Measurements from ENCODE around the gene ARPP21. TPM values are rescaled to one million over a fixed set of nuclear protein-coding genes. Genes with fewer than 3 reads are reported as not detected.

Gene ARPP21
- total RNA-seq, 4 donors from 2014 or later, result not detected

DNA sequence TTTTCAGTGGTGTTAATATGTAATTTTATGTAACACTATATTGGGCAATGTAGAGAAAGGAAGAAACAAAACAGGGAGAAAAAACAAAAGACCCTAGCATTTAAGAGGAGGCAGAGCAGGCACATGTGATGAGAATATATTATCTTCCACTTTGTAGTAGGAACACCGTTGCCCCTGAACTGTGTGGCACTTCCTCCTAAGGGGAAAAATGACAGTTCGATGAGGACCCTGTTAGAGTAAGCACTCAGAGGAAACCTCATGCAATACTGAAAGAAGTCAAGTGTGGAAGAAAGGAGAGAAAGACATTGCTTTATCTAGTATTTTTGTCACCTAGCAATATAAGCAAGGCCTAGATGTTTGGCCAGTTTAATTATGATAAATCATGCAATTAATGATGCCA is 32.2 kb downstream of the ARPP21 start:
- H3K27ac ChIP-seq, result no peak overlapping the region
- H3K36me3 ChIP-seq, result no peaks in the 10 kb centered on the region
- H3K4me3 ChIP-seq, result no peak overlapping the region
- TF ChIP-seq POLR2A (IDR thresholded peaks at IDR 0.05), result no peak
- TF ChIP-seq, protein P1, sequence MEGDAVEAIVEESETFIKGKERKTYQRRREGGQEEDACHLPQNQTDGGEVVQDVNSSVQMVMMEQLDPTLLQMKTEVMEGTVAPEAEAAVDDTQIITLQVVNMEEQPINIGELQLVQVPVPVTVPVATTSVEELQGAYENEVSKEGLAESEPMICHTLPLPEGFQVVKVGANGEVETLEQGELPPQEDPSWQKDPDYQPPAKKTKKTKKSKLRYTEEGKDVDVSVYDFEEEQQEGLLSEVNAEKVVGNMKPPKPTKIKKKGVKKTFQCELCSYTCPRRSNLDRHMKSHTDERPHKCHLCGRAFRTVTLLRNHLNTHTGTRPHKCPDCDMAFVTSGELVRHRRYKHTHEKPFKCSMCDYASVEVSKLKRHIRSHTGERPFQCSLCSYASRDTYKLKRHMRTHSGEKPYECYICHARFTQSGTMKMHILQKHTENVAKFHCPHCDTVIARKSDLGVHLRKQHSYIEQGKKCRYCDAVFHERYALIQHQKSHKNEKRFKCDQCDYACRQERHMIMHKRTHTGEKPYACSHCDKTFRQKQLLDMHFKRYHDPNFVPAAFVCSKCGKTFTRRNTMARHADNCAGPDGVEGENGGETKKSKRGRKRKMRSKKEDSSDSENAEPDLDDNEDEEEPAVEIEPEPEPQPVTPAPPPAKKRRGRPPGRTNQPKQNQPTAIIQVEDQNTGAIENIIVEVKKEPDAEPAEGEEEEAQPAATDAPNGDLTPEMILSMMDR (IDR thresholded peaks at IDR 0.05), result no peak
- no peaks in the 10 kb centered on the region for H3K9me3 ChIP-seq
- WGBS, 2 donors, result 61 to 70% methylated on average over 2 of the region's 2 CpGs
- no peaks in the 10 kb centered on the region for H3K27me3 ChIP-seq
- H3K4me1 ChIP-seq, result no peaks in the 10 kb centered on the region
- intact Hi-C loops (cut with DNase I), result no loop called here
- no peak for DNase-seq

GRCh38 chr3:35673017-35673416 is 33.7 kb downstream of the ARPP21 start:
- DNase-seq, result no peak
- WGBS, 2 donors, result 72 to 75% methylated on average over 3 of the region's 3 CpGs
- Histone ChIP-seq H3K9me3 (no peaks in the 10 kb centered on the region), H3K4me1 (no peaks in the 10 kb centered on the region), H3K36me3 (no peaks in the 10 kb centered on the region), H3K27me3 (no peaks in the 10 kb centered on the region), H3K27ac (no peak overlapping the region), H3K4me3 (no peak overlapping the region)
- intact Hi-C loops (cut with DNase I), result no loop called here
- TF ChIP-seq, protein P1 (IDR thresholded peaks at IDR 0.05), result no peak
- no peak for TF ChIP-seq POLR2A (IDR thresholded peaks at IDR 0.05)

GRCh38 chr3:35674451-35675109 is 35.3 kb downstream of the ARPP21 start:
- no peak for DNase-seq
- whole genome bisulfite sequencing, 2 donors, result 68 to 77% methylated on average over 5 of the region's 5 CpGs
- Histone ChIP-seq H3K36me3 (no peaks in the 10 kb centered on the region), H3K27me3 (no peaks in the 10 kb centered on the region), H3K9me3 (no peaks in the 10 kb centered on the region), H3K27ac (no peak overlapping the region), H3K4me3 (no peak overlapping the region), H3K4me1 (no peaks in the 10 kb centered on the region)
- no peak for TF ChIP-seq POLR2A (IDR thresholded peaks at IDR 0.05)
- TF ChIP-seq, protein P1 (IDR thresholded peaks at IDR 0.05), result no peak
- intact Hi-C loops (cut with DNase I), result no loop called here

DNA sequence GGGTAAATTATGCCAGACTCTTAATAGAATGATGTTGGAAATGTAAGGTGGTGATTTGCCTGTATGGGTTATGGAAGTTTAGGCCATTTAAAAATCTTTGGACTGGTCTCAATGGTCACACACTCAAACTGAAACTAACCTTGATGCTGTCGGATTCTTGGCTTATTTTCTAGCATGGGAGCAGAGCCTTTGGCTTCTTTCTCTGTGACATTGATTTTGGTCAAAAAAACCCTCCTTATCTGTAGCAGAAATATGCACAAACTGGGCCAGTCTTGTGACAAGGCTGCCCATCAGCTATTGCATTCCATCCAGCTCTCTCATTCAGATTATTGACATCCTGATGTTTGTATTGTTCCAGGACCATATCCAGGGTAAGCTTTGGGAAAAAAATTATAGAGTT is 35.9 kb downstream of the ARPP21 start:
- H3K36me3 ChIP-seq, result no peaks in the 10 kb centered on the region
- TF ChIP-seq, protein P1 (IDR thresholded peaks at IDR 0.05), result no peak
- no peak for TF ChIP-seq POLR2A (IDR thresholded peaks at IDR 0.05)

GRCh38 chr3:35675621-35676020 is 36.3 kb downstream of the ARPP21 start:
- intact Hi-C loops (cut with DNase I), result no loop called here
- no peaks in the 10 kb centered on the region for H3K4me1 ChIP-seq
- H3K36me3 ChIP-seq, result no peaks in the 10 kb centered on the region
- WGBS, 2 donors, result 89 to 100% methylated on average over 1 of the region's 1 CpG
- DNase-seq, result no peak
- no peak for TF ChIP-seq POLR2A (IDR thresholded peaks at IDR 0.05)
- TF ChIP-seq, protein P1 (IDR thresholded peaks at IDR 0.05), result no peak
- no peaks in the 10 kb centered on the region for H3K9me3 ChIP-seq
- no peak overlapping the region for H3K27ac ChIP-seq
- no peak overlapping the region for H3K4me3 ChIP-seq
- no peaks in the 10 kb centered on the region for H3K27me3 ChIP-seq

More for the DNA sequence above, 35.9 kb downstream of the ARPP21 start:
- no peak overlapping the region for H3K4me3 ChIP-seq
- H3K4me1 ChIP-seq, result no peaks in the 10 kb centered on the region
- no peaks in the 10 kb centered on the region for H3K27me3 ChIP-seq
- H3K27ac ChIP-seq, result no peak overlapping the region
- H3K9me3 ChIP-seq, result no peaks in the 10 kb centered on the region
- 57 to 67% methylated on average over 1 of the region's 1 CpG for WGBS, 2 donors
- no peak for DNase-seq
- intact Hi-C loops (cut with DNase I), result no loop called here

All from esophagus squamous epithelium (tissue), 5 donors.